K562 (cell line): Measurements from ENCODE around the gene UBE2U.

Source experiments
- BRCA1 ChIP-seq, 2 experiments: fragments of 450-650 bp in 1 of 2; sonication (generic) in 1 of 2; formaldehyde crosslinking in 1 of 2; IDR thresholded peaks; 2 replicates each; pipeline versions ENCODE4 v1.5.0 to v1.6.1; 2017 to 2020; ENCODE audit warnings: mild to moderate bottlenecking in 1 of 2, missing genetic modification reagents in 1 of 2
- JUN ChIP-seq, 2 experiments: sonication (generic) in 1 of 2; formaldehyde crosslinking in 1 of 2; IDR thresholded peaks; 2 replicates each; pipeline versions ENCODE4 v1.6.1 to v1.8.0; 2012 to 2022; ENCODE audit warnings: borderline replicate concordance in 2 of 2, mild to moderate bottlenecking in 2 of 2, improper control_type of control experiment in 1 of 2, low read depth in 1 of 2, low read length in 1 of 2, missing genetic modification reagents in 1 of 2
- KHSRP ChIP-seq: fragments of 450-650 bp; IDR thresholded peaks from 2 replicates; pipeline ENCODE4 v1.6.1; 2017
- MAFG ChIP-seq: fragments of 450-650 bp; conservative IDR thresholded peaks from 2 replicates; pipeline ENCODE4 v1.6.1; 2016; ENCODE audit warnings: missing genetic modification characterization, missing compliant biosample characterization
- NBN ChIP-seq: fragments of 450-650 bp; IDR thresholded peaks from 2 replicates; pipeline ENCODE4 v1.6.1; 2016; ENCODE audit warnings: low read depth, mild to moderate bottlenecking
- RB1 ChIP-seq: fragments of 450-650 bp; IDR thresholded peaks from 2 replicates; pipeline ENCODE4 v1.6.1; 2017; ENCODE audit warnings: low read depth, mild to moderate bottlenecking
- SMARCE1 ChIP-seq: fragments of 450-650 bp; IDR thresholded peaks from 2 replicates; pipeline ENCODE4 v1.7.1; 2016; ENCODE audit warnings: mild to moderate bottlenecking
- SP1 ChIP-seq: sonication (generic); formaldehyde crosslinking; IDR thresholded peaks from 2 replicates; pipeline ENCODE4 v1.8.1; 2022; ENCODE audit warnings: mild to moderate bottlenecking, missing genetic modification reagents
- TAF1 ChIP-seq: IDR thresholded peaks from 2 replicates; pipeline ENCODE4 v1.6.1; 2011; ENCODE audit warnings: mild to moderate bottlenecking, low read length, moderate library complexity; ENCODE audit not compliant: insufficient read depth, control insufficient read depth, severe bottlenecking; ENCODE audit errors: extremely low read depth
- ZBTB7A ChIP-seq: IDR thresholded peaks from 2 replicates; pipeline ENCODE4 v1.6.1; 2011; ENCODE audit warnings: low read depth, mild to moderate bottlenecking, low read length, moderate library complexity, borderline replicate concordance; ENCODE audit not compliant: control insufficient read depth
- ZNF561 ChIP-seq: fragments of 450-650 bp; formaldehyde crosslinking; conservative IDR thresholded peaks from 2 replicates; pipeline ENCODE4 v1.4.0; 2020; ENCODE audit warnings: mild to moderate bottlenecking, moderate library complexity
- TF ChIP-seq, protein P1 (sequence below), 3 experiments: IDR thresholded peaks in 2 of 3; conservative IDR thresholded peaks in 1 of 3; 2 replicates each; pipeline ENCODE4 v1.5.1; 2011 to 2012; ENCODE audit warnings: low read length in 3 of 3, mild to moderate bottlenecking in 3 of 3, control low read depth in 2 of 3, improper control_type of control experiment in 1 of 3, inconsistent platforms in 1 of 3, low read depth in 1 of 3, mixed read lengths in 1 of 3, moderate library complexity in 1 of 3; ENCODE audit not compliant: insufficient read depth in 2 of 3
- TF ChIP-seq, protein P2 (sequence below): sonication (generic); formaldehyde crosslinking; IDR thresholded peaks from 2 replicates; pipeline ENCODE4 v1.8.1; 2022; ENCODE audit warnings: missing genetic modification reagents
- TF ChIP-seq, protein P3 (sequence below): fragments of 250-450 bp; sonication (Bioruptor Pico); IDR thresholded peaks from 2 replicates; pipeline ENCODE4 v1.4.0; 2020; ENCODE audit warnings: mild to moderate bottlenecking

DNA sequence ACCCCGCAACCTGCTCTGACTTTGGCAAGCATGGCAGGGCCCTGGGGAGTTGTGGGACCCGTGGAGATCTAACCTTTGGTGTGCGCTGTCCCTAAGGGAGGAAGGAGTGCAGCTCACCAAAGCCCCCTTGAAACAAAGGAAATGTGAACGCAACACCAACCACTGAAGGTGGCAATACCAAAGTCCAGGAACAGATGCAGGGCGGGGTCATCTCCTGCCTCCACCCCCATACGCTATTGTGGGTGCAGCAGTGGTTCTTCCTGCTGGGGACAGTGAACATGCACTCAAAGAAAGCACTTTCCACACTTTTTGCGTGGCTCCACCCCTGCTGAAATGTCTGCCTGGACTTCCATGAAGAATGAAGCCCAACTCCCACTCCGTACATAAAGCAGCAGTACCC, 93.0 kb downstream of the UBE2U start:
- TF ChIP-seq, protein P1, sequence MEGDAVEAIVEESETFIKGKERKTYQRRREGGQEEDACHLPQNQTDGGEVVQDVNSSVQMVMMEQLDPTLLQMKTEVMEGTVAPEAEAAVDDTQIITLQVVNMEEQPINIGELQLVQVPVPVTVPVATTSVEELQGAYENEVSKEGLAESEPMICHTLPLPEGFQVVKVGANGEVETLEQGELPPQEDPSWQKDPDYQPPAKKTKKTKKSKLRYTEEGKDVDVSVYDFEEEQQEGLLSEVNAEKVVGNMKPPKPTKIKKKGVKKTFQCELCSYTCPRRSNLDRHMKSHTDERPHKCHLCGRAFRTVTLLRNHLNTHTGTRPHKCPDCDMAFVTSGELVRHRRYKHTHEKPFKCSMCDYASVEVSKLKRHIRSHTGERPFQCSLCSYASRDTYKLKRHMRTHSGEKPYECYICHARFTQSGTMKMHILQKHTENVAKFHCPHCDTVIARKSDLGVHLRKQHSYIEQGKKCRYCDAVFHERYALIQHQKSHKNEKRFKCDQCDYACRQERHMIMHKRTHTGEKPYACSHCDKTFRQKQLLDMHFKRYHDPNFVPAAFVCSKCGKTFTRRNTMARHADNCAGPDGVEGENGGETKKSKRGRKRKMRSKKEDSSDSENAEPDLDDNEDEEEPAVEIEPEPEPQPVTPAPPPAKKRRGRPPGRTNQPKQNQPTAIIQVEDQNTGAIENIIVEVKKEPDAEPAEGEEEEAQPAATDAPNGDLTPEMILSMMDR (IDR thresholded peaks at IDR 0.05 in 2 of 3, conservative IDR thresholded peaks at IDR 0.05 in 1 of 3; ENCODE audit: insufficient read depth in 2 of 3, low read depth in 1 of 3, low read length in 3 of 3): no peak
- TF ChIP-seq RB1 (no peak), ZNF561 (CRISPR knock-in tag) (no peak), SMARCE1 (no peak), JUN (IDR thresholded peaks at IDR 0.05; ENCODE audit: borderline replicate concordance, low read depth, low read length) (no peak), JUN (CRISPR knock-in tag; IDR thresholded peaks at IDR 0.05; ENCODE audit: borderline replicate concordance) (no peak), MAFG (tag) (no peak), KHSRP (no peak), TAF1 (no peak), NBN (no peak), SP1 (CRISPR knock-in tag) (no peak), BRCA1 (IDR thresholded peaks at IDR 0.05) (no peak), BRCA1 (CRISPR knock-in tag; IDR thresholded peaks at IDR 0.05) (no peak), ZBTB7A (no peak)
- TF ChIP-seq, protein P2, sequence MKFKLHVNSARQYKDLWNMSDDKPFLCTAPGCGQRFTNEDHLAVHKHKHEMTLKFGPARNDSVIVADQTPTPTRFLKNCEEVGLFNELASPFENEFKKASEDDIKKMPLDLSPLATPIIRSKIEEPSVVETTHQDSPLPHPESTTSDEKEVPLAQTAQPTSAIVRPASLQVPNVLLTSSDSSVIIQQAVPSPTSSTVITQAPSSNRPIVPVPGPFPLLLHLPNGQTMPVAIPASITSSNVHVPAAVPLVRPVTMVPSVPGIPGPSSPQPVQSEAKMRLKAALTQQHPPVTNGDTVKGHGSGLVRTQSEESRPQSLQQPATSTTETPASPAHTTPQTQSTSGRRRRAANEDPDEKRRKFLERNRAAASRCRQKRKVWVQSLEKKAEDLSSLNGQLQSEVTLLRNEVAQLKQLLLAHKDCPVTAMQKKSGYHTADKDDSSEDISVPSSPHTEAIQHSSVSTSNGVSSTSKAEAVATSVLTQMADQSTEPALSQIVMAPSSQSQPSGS (CRISPR knock-in tag): no peak
- TF ChIP-seq, protein P3, sequence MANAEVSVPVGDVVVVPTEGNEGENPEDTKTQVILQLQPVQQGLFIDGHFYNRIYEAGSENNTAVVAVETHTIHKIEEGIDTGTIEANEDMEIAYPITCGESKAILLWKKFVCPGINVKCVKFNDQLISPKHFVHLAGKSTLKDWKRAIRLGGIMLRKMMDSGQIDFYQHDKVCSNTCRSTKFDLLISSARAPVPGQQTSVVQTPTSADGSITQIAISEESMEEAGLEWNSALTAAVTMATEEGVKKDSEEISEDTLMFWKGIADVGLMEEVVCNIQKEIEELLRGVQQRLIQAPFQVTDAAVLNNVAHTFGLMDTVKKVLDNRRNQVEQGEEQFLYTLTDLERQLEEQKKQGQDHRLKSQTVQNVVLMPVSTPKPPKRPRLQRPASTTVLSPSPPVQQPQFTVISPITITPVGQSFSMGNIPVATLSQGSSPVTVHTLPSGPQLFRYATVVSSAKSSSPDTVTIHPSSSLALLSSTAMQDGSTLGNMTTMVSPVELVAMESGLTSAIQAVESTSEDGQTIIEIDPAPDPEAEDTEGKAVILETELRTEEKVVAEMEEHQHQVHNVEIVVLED (CRISPR knock-in tag): no peak
